Testis (tissue), 2 donors: Measurements from ENCODE around the gene KIF26A.

Experiments
- POLR2A ChIP-seq: fragments of 450-650 bp; IDR thresholded peaks from one replicate; pipeline ENCODE4 v1.6.1; 2017; ENCODE audit warnings: antibody characterized with exemption, mild to moderate bottlenecking, moderate library complexity
- TF ChIP-seq, protein P1 (sequence below), 3 experiments: fragments of 450-650 bp in 2 of 3; fragments of 200-600 bp in 1 of 3; sonication (generic) in 1 of 3; IDR thresholded peaks; one replicate each; pipeline ENCODE4 v1.5.1; 2016 to 2019; ENCODE audit warnings: antibody characterized with exemption in 3 of 3, mild to moderate bottlenecking in 2 of 3, moderate library complexity in 1 of 3

DNA sequence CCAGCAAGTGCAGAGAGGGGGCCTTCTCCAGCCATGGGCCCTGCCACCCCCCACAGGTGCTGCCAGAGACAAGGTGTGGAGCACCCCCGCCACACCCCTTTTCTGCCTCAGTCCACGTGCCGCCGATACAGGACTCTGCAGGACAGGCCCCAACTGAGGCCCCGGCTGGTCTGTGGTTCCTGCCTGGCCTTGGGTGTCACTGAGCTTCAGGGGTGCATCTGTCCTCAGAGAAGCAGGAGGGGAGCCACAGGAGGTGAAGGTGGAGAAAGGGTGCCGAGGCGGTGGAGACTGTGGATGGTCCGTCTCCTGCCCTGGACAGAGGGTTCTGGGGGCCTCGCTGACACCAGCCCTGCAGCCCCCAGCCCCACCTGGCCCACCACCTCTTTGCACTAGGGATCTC is 63.1 kb downstream of the KIF26A start:
- TF ChIP-seq POLR2A, result no peak
- TF ChIP-seq, protein P1, sequence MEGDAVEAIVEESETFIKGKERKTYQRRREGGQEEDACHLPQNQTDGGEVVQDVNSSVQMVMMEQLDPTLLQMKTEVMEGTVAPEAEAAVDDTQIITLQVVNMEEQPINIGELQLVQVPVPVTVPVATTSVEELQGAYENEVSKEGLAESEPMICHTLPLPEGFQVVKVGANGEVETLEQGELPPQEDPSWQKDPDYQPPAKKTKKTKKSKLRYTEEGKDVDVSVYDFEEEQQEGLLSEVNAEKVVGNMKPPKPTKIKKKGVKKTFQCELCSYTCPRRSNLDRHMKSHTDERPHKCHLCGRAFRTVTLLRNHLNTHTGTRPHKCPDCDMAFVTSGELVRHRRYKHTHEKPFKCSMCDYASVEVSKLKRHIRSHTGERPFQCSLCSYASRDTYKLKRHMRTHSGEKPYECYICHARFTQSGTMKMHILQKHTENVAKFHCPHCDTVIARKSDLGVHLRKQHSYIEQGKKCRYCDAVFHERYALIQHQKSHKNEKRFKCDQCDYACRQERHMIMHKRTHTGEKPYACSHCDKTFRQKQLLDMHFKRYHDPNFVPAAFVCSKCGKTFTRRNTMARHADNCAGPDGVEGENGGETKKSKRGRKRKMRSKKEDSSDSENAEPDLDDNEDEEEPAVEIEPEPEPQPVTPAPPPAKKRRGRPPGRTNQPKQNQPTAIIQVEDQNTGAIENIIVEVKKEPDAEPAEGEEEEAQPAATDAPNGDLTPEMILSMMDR (IDR thresholded peaks at IDR 0.05), result no peak
